Skeletal muscle tissue (tissue), 4 donors: ENCODE results near the gene ITGAV. TPM values are rescaled to one million over a fixed set of nuclear protein-coding genes. Genes with fewer than 3 reads are reported as not detected.

Experiments used
- H3K27ac ChIP-seq: one replicate; pipeline ENCODE4 v1.7.0; 2013; ENCODE audit warnings: mild to moderate bottlenecking, low read depth, low read length, inconsistent platforms
- H3K27me3 ChIP-seq, 3 donors: one replicate each; pipeline ENCODE4 v1.7.0; 2013; ENCODE audit warnings: low read length in 3 of 3; ENCODE audit not compliant: control insufficient read depth in 3 of 3, insufficient read depth in 3 of 3
- H3K36me3 ChIP-seq, 3 donors: one replicate each; pipeline ENCODE4 v1.7.0; 2013; ENCODE audit warnings: low read length in 3 of 3; ENCODE audit not compliant: control insufficient read depth in 3 of 3, insufficient read depth in 3 of 3
- H3K4me1 ChIP-seq, 3 donors: one replicate each; pipeline ENCODE4 v1.7.0; 2013; ENCODE audit warnings: low read length in 3 of 3, mild to moderate bottlenecking in 3 of 3; ENCODE audit not compliant: control insufficient read depth in 3 of 3, insufficient read depth in 3 of 3
- H3K4me3 ChIP-seq, 3 donors: one replicate each; pipeline ENCODE4 v1.7.0; 2013; ENCODE audit warnings: low read length in 3 of 3
- H3K9ac ChIP-seq, 3 donors: one replicate each; pipeline ENCODE4 v1.7.0; 2013; ENCODE audit warnings: low read length in 3 of 3, mild to moderate bottlenecking in 3 of 3, moderate library complexity in 2 of 3, low read depth in 1 of 3
- H3K9me3 ChIP-seq, 3 donors: one replicate each; pipeline ENCODE4 v1.7.0; 2013; ENCODE audit warnings: low read length in 3 of 3; ENCODE audit not compliant: control insufficient read depth in 3 of 3
- total RNA-seq: library from RNA; depleted of rRNA; stranded (reverse); fragments of >200 nt; gene quantifications from one replicate; pipeline ENCODE4 v1.2.3, GENCODE V29; 2014
- donor health status: Osteomylitis.

Gene ITGAV
- total RNA-seq, 1 donor from 2014 or later: 62.1 TPM

GRCh38 chr2:186607660-186608324 lies 17.9 kb downstream of the ITGAV start:
- Histone ChIP-seq H3K9me3 (no peaks in the 10 kb centered on the region), H3K4me1 (peaks cover 11 to 21% (median 13%) of the 10 kb centered on the region in 3 donors), H3K27ac (peak overlapping the region; percentile 43), H3K4me3 (peak overlapping the region in 1 of 3 donors; percentile 37), H3K9ac (no peak overlapping the region), H3K27me3 (no peaks in the 10 kb centered on the region), H3K36me3 (peaks cover 0 to 4% (median 0%) of the 10 kb centered on the region in 3 donors)

DNA sequence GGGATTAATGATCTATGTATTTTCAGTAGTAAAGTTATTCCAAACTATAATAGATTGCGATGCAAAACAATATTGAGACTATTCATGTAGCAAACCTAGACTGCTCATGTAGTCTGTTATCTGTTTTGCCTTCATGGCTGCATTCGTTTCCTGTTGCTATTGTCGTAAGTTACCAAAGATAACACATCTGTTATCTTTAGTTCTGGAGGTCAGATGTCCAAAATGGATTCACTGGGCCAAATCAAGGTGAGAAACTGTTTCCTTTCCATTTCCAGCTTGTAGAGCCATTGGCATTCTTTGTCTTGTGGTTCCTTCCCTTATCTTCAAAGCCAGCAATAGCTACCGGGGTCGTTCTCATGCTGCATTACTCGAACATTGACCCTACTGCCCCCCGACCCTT lies 20.9 kb downstream of the ITGAV start:
- Histone ChIP-seq H3K4me3 (no peak overlapping the region), H3K27ac (no peak overlapping the region), H3K27me3 (no peaks in the 10 kb centered on the region), H3K4me1 (peaks cover 3 to 14% (median 7%) of the 10 kb centered on the region in 3 donors), H3K9ac (no peak overlapping the region), H3K36me3 (no peaks in the 10 kb centered on the region), H3K9me3 (no peaks in the 10 kb centered on the region)

DNA sequence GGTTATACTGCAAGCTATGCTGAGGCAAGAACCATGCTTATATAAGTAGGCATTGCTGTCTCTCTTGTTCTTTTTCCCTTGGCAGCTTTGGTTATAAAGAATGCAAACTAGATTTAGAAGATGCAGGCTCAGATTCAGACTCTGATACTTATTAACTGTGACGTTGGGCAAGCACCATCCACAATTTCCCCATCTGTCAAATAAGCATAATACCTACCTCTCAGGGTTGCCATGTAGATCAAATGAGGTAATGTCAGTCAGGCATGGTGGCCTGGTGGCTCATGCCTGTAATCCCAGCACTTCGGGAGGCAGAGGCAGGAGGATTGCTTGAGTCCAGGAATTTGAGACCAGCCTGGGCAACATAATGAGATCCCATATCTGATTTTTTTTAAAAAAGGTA lies 21.7 kb downstream of the ITGAV start:
- Histone ChIP-seq H3K9me3 (no peaks in the 10 kb centered on the region), H3K4me3 (no peak overlapping the region), H3K9ac (no peak overlapping the region), H3K4me1 (peaks cover 3 to 14% (median 7%) of the 10 kb centered on the region in 3 donors), H3K27ac (no peak overlapping the region), H3K36me3 (no peaks in the 10 kb centered on the region), H3K27me3 (no peaks in the 10 kb centered on the region)

GRCh38 chr2:186612026-186612425 lies 22.2 kb downstream of the ITGAV start:
- Histone ChIP-seq H3K9me3 (no peaks in the 10 kb centered on the region), H3K9ac (peak overlapping the region in 1 of 3 donors; percentile 37), H3K4me3 (no peak overlapping the region), H3K36me3 (no peaks in the 10 kb centered on the region), H3K27me3 (no peaks in the 10 kb centered on the region), H3K27ac (no peak overlapping the region), H3K4me1 (peaks cover 3 to 15% (median 7%) of the 10 kb centered on the region in 3 donors)

- no peak overlapping the region for H3K9ac ChIP-seq
- H3K4me1 ChIP-seq: peaks cover 3 to 17% (median 5%) of the 10 kb centered on the region in 3 donors
- H3K36me3 ChIP-seq: no peaks in the 10 kb centered on the region
- H3K4me3 ChIP-seq: no peak overlapping the region
- H3K27me3 ChIP-seq: no peaks in the 10 kb centered on the region
- no peaks in the 10 kb centered on the region for H3K9me3 ChIP-seq
- H3K27ac ChIP-seq: no peak overlapping the region
Measured at GRCh38 chr2:186612555-186613440, 22.9 kb downstream of the ITGAV start.

GRCh38 chr2:186614373-186614772 lies 24.5 kb downstream of the ITGAV start:
- no peaks in the 10 kb centered on the region for H3K9me3 ChIP-seq
- no peak overlapping the region for H3K27ac ChIP-seq
- H3K4me1 ChIP-seq: peaks cover 3 to 11% (median 3%) of the 10 kb centered on the region in 3 donors
- H3K9ac ChIP-seq: no peak overlapping the region
- no peak overlapping the region for H3K4me3 ChIP-seq
- no peaks in the 10 kb centered on the region for H3K27me3 ChIP-seq
- no peaks in the 10 kb centered on the region for H3K36me3 ChIP-seq

DNA sequence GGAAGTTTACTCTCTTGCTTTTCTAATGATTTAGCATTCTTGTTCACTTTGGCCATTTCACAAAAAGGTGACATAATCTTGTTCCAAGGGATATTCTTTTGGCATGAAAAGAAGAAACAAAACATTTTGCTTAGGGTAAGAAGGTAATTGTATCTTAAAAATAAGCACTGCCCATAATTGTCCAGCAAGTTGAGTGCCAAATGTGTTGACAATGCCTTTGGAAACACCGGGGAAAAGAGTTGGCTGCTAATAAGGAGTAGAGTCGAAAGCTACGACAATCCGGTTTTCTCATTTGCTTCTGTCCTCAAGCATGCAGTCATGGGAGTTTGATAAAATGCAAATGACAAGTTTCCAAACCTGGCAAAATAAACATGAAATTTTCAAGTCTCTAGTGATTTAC lies 27.3 kb downstream of the ITGAV start:
- peak overlapping the region; percentile 28 for H3K27ac ChIP-seq

GRCh38 chr2:186617771-186618170 lies 27.9 kb downstream of the ITGAV start:
- H3K4me3 ChIP-seq: no peak overlapping the region
- no peak overlapping the region for H3K27ac ChIP-seq
- H3K4me1 ChIP-seq: peaks cover 0 to 7% (median 3%) of the 10 kb centered on the region in 3 donors
- H3K27me3 ChIP-seq: no peaks in the 10 kb centered on the region
- no peak overlapping the region for H3K9ac ChIP-seq
- H3K9me3 ChIP-seq: no peaks in the 10 kb centered on the region
- H3K36me3 ChIP-seq: peaks cover 0 to 3% (median 0%) of the 10 kb centered on the region in 3 donors

More for the DNA sequence above, 27.3 kb downstream of the ITGAV start:
- no peaks in the 10 kb centered on the region for H3K9me3 ChIP-seq
- H3K27me3 ChIP-seq: no peaks in the 10 kb centered on the region
- H3K9ac ChIP-seq: no peak overlapping the region
- H3K4me1 ChIP-seq: peaks cover 0 to 11% (median 3%) of the 10 kb centered on the region in 3 donors
- H3K36me3 ChIP-seq: no peaks in the 10 kb centered on the region
- H3K4me3 ChIP-seq: peak overlapping the region in 1 of 3 donors; percentile 51

- H3K27me3 ChIP-seq: no peaks in the 10 kb centered on the region
- H3K9me3 ChIP-seq: no peaks in the 10 kb centered on the region
- no peak overlapping the region for H3K4me3 ChIP-seq
- no peak overlapping the region for H3K9ac ChIP-seq
- H3K4me1 ChIP-seq: peaks cover 0 to 7% (median 3%) of the 10 kb centered on the region in 3 donors
- peaks cover 0 to 5% (median 2%) of the 10 kb centered on the region in 3 donors for H3K36me3 ChIP-seq
- no peak overlapping the region for H3K27ac ChIP-seq
Measured at GRCh38 chr2:186618696-186619095, 28.8 kb downstream of the ITGAV start.

GRCh38 chr2:186623084-186623483 lies 33.2 kb downstream of the ITGAV start:
- Histone ChIP-seq H3K36me3 (peaks cover 0 to 13% (median 2%) of the 10 kb centered on the region in 3 donors), H3K9me3 (no peaks in the 10 kb centered on the region), H3K4me1 (no peaks in the 10 kb centered on the region), H3K27ac (no peak overlapping the region), H3K4me3 (no peak overlapping the region), H3K27me3 (no peaks in the 10 kb centered on the region), H3K9ac (no peak overlapping the region)
